EL (cell line): ENCODE data around the gene HCN2.
"Not testable (repeated sequence)": the region's sequence is repeated elsewhere in the genome, so short reads cannot be mapped to it uniquely, and the experiment has no call there.

ENCODE experiments used
- DNase-seq: peaks from one replicate; pipeline ENCODE4 v3.0.0-alpha.2; 2016

HCN2 gene

GRCh38 chr19:607301-608154 is 17.8 kb downstream of the HCN2 start:
- no peak for DNase-seq

- DNase-seq = no peak
Observed at GRCh38 chr19:608155-609003, 18.7 kb downstream of the HCN2 start.

- DNase-seq = no peak
Observed at GRCh38 chr19:609004-609346, 19.3 kb downstream of the HCN2 start.

- DNase-seq = no peak
Observed at GRCh38 chr19:610071-610800, 20.6 kb downstream of the HCN2 start.

- peak; percentile 90 for DNase-seq
Observed at GRCh38 chr19:610801-611480, 21.3 kb downstream of the HCN2 start.

GRCh38 chr19:611481-611868 is 21.8 kb downstream of the HCN2 start:
- DNase-seq = peak; percentile 97

- no peak for DNase-seq
Observed at GRCh38 chr19:612941-613340, 23.3 kb downstream of the HCN2 start.

GRCh38 chr19:613732-614567 is 24.3 kb downstream of the HCN2 start:
- no peak for DNase-seq

GRCh38 chr19:615619-616018 is 25.9 kb downstream of the HCN2 start:
- peak; percentile 19 for DNase-seq

- DNase-seq = no peak
Observed at GRCh38 chr19:616062-616700, 26.5 kb downstream of the HCN2 start.

GRCh38 chr19:616747-617526 is 27.3 kb downstream of the HCN2 start:
- DNase-seq = no peak

- no peak for DNase-seq
Observed at GRCh38 chr19:617551-618246, 28.0 kb downstream of the HCN2 start.

GRCh38 chr19:618247-618619 is 28.6 kb downstream of the HCN2 start:
- no peak for DNase-seq

- DNase-seq = no peak
Observed at GRCh38 chr19:618674-619285, 29.1 kb downstream of the HCN2 start.

- DNase-seq = no peak
Observed at GRCh38 chr19:619286-620002, 29.8 kb downstream of the HCN2 start.

GRCh38 chr19:620166-620862 is 30.6 kb downstream of the HCN2 start:
- no peak for DNase-seq

- not testable (repeated sequence) for DNase-seq
Observed at GRCh38 chr19:621191-621590, 31.5 kb downstream of the HCN2 start.

GRCh38 chr19:621819-622218 is 32.1 kb downstream of the HCN2 start:
- no peak for DNase-seq
